DND-41 (cell line): ENCODE measurements around the gene CMSS1.

Experiments used
- EZH2 ChIP-seq: IDR thresholded peaks from 3 replicates; pipeline ENCODE4 v1.6.1; 2012; ENCODE audit warnings: borderline replicate concordance, low read depth, mild to moderate bottlenecking, moderate library complexity, low read length, inconsistent platforms; ENCODE audit not compliant: severe bottlenecking
- TF ChIP-seq, protein P1 (sequence below): IDR thresholded peaks from 2 replicates; pipeline ENCODE4 v1.5.1; 2012; ENCODE audit warnings: borderline replicate concordance, low read length, moderate library complexity, mild to moderate bottlenecking; ENCODE audit not compliant: poor library complexity, severe bottlenecking; ENCODE audit errors: extremely low read depth

DNA sequence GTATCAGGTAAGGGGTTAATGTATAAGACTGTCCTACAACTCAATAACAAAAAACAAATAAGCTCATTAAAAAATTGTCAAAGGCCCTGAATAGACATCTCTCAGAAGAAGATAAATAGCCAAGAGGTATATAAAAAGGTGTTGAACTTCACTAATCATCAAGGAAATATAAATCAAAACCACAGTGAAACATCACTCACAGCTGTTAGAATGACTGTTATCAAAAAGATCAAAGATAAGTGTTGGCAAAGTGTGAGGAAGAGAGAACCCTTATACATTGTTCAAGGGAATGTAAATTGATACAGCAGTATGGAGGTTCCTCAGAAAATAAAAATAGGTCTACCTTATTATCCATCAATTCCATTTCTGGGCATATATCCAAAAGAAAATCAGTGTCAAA is 201.1 kb downstream of the CMSS1 start:
- TF ChIP-seq, protein P1, sequence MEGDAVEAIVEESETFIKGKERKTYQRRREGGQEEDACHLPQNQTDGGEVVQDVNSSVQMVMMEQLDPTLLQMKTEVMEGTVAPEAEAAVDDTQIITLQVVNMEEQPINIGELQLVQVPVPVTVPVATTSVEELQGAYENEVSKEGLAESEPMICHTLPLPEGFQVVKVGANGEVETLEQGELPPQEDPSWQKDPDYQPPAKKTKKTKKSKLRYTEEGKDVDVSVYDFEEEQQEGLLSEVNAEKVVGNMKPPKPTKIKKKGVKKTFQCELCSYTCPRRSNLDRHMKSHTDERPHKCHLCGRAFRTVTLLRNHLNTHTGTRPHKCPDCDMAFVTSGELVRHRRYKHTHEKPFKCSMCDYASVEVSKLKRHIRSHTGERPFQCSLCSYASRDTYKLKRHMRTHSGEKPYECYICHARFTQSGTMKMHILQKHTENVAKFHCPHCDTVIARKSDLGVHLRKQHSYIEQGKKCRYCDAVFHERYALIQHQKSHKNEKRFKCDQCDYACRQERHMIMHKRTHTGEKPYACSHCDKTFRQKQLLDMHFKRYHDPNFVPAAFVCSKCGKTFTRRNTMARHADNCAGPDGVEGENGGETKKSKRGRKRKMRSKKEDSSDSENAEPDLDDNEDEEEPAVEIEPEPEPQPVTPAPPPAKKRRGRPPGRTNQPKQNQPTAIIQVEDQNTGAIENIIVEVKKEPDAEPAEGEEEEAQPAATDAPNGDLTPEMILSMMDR, result no peak
- no peak for TF ChIP-seq EZH2
